Measurements from ENCODE around the gene THPO.

GRCh38 chr3:184360929-184361531, 17.0 kb downstream of the THPO start:
- TF ChIP-seq SIN3A (IDR thresholded peaks at IDR 0.05; ENCODE audit: borderline replicate concordance, insufficient read depth, low read length) (no peak), TAF1 (IDR thresholded peaks at IDR 0.05; ENCODE audit: borderline replicate concordance, insufficient read depth, low read length) (no peak), POLR2AphosphoS5 (IDR thresholded peaks at IDR 0.05; ENCODE audit: low read depth, low read length) (no peak; the same call in 1 of the 2 replicates)

All from PFSK-1 (cell line).